GM19238 (cell line): ENCODE data around the gene MSANTD1.
"Not testable (repeated sequence)": the region's sequence is repeated elsewhere in the genome, so short reads cannot be mapped to it uniquely, and the experiment has no call there.

Source experiments
- DNase-seq: peaks from one replicate; pipeline ENCODE4 v3.0.0; 2011; ENCODE audit warnings: low spot score; ENCODE audit not compliant: insufficient read length

Gene MSANTD1

DNA sequence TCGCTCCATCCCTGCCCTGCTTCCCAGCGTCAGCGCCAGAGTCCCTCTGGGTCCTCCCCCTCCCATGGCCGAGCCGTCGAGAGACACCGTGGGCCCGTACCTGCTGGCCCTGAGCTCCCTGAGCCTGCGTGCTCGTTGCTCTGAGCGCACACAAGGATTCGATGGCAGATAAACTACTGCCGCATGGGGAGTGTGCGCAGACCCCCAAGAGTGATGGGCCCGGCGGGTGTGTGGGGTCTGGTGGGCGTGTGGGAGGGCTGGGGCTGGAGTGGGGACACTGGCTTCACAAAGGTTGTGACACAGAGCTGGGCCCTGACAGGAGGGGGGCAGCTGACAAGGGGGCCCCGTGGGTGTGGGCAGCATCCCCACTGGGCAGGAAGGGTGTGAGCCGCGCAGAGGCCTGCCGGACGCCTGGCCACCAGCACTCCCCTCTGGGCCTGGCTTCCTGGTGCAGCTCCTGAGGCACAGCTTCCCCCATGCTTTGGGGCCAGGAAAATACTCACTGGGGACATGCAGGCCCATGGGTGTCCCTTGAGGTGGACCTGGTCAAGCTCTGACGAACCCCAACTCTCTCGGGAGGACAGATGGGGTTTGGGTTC lies 39.1 kb downstream of the MSANTD1 start:
- no peak for DNase-seq

DNA sequence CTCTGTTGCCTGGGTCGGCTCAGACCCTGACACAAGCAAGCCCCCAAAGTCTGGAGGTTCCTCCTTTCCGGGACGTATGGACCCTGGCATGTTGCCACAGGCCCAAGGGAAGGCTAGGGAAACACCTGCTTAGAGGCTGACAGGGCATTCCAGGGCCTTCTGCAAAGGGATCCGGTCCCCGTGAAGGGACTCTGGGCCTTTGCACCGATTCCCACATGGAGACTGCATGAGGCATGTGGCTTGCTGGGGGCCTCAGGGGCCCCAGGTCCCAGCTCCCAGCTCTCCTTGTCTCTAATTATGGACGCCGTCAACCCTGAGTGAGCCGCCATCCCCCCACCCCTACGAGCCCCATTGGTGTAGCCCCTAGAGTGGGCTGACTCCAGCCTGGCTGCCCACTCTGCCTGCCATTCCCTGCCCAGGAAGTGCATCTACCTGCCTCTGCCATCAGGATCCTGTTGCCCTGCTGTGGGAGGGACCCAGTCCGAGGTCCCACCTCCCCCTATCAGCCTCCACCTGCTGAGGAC lies 39.7 kb downstream of the MSANTD1 start:
- DNase-seq, result no peak

DNA sequence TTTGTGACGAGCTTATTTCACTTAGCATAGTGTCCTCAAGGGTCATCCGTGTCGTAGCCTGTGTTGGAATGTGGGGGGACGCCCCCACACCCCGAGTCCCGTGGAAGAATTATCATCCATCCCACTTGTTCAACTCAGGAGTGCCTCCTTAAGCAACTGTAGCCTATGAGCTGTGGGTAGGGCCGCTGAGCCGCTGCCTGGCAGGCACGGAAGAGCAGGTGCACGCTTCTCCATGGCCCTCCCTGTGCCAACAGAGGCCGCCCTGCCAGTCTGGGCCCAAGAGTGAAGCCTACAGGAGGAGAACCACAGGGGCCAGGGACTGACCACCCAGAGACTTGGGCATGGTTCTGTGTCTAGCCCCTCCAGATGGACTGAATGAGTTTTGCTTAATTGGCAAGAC lies 41.5 kb downstream of the MSANTD1 start:
- no peak for DNase-seq

DNA sequence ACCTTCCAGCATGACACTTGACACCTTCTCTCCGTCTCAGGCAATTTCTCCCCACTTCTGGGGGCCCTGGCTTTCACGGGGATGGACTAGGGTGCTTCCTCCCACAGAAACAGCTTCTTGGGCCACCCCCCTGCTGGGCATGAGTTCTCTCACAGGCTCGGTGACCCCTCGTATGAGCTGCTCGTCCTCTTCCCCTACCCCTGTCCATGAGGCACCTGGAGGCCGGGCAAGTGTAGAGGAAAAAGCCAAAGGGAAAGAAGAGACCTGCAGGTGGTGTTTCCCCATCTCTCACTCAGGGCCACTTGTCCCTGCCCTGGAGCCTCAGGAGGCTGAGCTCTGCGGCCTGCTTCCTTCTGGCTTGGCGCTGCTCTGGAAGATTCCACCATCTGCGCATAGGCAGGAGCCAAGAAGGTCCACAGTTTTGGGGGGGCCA lies 41.9 kb downstream of the MSANTD1 start:
- DNase-seq, result no peak

DNA sequence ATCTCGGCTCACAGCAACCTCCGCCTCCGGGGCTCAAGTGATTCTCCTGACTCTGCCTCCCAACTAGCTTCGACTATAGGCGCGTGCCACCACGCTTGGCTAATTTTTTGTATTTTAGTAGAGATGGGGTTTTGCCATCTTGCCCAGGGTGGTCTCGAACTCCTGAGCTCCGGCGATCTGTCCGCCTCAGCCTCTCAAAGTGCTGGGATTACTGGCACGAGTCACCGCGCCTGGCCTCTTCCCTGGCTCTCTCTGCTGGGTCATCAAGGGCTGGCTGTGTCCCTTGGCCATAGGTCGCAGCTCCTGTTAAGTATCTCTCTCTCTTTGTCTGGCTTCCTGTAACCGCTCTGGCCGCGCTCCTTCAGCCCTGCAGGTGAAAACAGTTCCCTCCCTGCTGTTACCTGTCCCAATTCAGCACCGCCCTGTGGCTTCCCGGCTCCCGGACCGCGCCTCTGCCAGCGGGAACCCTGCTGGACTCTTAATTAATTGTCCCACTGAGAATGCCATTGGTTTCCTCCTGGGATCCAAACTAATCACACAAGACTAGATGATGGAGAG lies 42.5 kb downstream of the MSANTD1 start:
- no peak for DNase-seq

DNA sequence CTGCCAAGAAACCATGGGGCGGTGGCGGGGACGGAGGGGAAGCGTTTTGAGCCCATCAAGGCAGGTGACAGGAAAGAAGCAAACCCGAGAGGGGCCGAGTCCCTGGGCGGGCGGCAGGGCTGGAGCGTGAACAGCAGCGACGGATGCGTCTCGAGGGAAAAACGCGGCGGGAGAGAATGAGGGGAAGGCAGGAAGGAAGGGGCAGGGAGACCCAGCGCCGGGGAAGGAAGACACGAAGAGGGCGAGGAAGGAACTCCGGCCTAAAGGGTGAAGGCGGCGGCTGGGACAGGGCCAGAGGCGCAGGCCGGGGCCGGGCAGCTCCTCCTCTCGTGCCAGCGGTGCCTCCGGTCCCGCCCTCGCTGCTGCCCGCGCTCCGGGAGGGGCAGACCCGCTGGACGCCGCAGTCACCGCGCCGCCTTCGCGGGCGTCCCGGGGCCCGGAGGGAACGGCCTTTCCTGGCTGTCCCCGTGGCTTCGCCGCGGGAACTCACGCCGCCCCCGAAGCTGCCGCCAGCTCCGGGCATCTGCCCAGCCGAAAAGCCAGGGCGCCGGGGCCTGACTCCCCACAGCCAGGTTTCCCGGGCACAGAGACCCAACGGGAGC lies 43.1 kb downstream of the MSANTD1 start:
- DNase-seq, result no peak

DNA sequence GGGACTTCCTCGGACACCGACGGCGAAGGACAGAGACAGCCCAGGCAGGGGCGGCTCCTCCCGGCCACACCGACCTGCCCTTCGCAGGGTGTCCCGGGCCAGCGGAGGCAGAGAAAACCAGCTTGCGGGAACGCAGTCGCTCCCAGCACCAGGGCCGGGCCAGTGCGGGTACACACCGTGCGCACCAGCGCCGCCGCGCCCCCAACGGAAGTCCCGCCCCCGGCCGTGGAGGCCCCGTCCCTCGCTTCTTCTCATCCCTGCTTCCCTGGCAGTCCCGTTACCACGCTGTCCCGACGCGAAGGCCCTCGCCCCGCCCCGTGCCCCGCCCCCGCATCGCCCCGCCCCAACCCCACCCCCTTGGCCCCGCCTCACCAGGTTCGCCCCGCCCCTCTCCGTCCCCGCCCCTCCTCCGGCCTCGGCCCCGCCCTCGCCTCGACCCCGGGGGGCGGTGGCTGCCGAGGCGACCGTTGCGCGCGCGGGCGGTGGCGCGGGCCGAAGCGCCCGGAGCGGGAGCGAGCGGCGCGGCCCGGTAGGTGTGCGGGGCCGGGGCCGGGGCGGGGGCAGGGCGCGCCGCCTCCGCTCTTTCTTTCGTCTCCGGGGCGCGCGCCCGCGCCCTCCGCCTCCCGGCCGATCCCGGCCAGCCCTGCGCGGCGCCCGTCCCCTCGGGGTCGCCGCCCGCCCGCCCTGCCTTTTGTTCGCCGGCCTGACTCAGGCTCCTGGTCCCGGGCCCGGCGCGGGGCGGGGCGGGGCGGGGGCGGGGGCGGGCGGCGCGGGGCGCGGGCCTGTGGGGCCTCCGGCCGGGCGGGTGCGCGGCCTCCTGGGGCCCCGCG lies 43.8 kb downstream of the MSANTD1 start, which contains the start of gene RGS12:
TSS of gene RGS12 (plus strand) at position 451 of the 830 bp plus-strand sequence. CDS start 23,150 bp downstream, outside the sequence.
- peak; percentile 97 for DNase-seq

DNA sequence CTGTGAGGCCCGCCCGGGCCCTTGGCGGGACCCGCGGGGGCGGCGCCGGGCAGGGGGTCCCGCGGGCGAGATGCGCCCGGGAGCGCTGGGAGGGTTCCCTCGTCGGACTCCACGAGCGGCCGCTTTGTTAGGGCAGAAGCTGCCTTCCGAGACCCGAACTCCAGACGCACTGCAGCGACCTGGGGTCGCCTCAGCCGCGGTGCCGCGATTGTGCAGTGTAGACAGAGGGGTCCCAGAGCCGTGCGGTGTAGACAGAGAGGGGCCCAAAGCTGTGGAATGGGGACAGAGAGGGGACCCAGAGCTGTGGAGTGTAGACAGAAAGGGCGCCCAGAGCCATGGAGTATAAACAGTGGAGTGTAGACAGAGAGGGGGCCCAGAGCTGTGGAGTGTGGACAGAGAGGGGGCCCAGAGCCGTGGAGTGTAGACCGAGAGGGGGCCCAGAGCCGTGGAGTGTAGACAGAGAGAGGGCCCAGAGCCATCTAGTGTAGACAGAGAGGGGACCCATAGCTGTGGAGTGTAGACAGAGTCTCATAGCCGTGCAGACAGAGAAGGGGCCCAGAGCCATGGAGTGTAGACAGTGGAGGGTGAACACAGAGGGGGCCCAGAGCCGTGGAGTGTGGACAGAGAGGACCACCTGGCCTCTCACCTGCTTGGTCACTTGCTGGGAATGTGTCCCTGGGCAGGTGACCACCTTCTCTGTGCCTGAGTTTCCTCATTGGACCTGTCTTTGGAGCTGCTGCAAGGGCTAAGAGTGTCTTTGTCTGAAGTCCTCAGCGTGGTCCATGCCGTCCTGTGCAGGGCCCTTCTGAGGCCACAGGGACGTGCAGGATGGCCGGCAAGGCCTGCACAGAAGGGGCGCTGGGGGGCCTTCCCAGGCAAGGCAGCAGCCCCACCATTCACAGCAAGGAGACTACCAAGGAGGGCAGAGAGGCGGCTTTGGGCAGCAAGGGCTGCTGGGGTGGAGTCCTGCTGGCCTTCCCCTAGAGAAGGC lies 44.7 kb downstream of the MSANTD1 start:
- no peak for DNase-seq

DNA sequence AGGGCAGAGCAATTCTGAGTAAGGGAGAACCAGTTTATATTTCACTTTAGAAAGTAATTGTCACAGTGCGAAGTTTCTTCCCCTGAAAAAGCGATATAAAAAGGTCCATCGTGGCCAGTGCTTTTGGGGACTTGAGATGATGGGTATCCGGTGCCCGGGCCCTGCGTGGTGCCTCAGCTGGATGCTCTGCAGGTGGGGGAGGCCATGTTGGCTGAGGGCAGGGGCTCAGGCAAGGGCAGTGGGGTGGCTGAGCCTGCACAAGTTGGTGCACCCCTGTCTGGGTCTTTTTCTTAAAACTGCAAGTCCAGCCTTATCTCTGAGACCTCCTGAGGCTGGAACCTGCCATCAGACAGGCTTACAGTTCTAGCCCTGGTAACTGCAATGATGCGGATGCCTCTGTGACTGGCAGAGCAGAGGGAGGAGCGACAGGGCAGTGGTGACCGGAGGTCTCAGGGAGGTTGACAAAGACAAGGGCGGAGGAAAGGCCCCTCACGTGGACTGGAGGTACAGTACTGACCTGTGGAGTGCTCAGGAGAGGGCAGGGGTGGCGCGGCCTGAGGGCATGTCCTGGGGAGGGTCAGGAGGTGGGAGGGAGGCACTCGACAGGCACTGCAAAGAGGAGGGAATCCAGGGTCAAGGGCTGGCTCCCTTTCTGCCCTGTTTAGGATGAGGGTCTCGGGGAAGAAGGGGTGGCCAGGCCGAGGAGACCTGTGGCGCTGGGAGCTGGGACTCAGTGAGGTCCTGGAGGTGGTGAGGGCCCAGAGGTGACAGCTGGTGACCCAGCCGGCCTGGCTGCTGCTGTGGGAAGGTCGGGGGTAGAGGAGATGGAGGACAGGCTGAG lies 45.7 kb downstream of the MSANTD1 start:
- no peak for DNase-seq

DNA sequence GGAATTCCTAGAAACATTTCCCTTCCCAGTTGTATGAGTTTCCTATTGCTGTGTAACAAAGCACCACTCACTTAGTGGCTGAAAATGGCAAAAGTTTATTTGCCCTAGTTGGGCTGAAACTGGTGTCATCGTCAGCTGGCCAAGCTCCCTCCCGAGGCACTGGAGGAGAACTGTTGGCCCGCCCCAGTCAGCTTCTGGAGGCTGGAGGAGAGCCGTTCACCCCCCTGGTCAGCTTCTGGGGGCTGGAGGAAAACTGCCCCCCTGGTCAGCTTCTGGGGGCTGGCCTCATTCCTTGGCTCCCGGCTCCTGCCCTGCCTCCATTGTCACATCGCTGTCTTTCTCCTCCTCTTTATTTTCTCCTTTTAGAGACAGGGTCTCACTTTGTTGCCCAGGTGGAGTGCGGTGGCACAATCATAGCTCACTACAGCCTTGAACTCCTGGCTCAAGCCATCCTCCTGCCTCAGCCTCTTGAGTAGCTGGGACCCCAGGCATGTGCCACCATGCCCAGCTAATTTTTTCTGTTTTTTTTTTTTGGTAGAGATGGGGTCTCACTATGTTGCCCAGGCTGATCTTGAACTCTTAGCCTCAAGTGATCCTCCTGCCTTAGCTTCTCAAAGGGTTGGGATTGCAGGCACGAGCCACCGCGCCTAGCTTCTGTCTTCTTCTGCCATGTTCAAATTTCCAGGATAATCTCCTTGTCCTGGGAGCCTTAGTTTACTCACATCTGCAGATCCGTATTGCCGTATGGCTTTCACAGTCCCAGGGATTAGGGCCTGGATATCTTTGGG lies 47.1 kb downstream of the MSANTD1 start:
- DNase-seq, result no peak

DNA sequence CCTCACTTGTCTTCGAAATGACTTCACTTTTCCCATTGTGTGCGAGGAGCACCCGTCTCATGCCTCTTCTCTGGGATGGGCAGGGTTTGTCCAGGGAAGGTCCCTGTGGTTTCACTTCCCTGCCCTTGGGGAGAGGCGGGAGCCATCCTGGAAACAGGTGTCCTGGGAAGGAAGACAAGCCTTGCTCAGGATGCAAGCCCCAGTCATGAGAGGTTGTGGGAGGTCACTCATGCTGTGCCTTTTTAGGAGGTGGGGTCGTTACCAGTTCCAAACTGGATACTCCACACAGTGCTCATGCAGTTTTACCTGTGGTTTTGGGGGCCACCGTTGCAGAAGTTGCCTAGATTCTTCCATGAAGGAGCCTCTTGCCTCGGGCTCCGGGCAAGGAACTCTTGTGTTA lies 47.7 kb downstream of the MSANTD1 start:
- DNase-seq, result no peak

DNA sequence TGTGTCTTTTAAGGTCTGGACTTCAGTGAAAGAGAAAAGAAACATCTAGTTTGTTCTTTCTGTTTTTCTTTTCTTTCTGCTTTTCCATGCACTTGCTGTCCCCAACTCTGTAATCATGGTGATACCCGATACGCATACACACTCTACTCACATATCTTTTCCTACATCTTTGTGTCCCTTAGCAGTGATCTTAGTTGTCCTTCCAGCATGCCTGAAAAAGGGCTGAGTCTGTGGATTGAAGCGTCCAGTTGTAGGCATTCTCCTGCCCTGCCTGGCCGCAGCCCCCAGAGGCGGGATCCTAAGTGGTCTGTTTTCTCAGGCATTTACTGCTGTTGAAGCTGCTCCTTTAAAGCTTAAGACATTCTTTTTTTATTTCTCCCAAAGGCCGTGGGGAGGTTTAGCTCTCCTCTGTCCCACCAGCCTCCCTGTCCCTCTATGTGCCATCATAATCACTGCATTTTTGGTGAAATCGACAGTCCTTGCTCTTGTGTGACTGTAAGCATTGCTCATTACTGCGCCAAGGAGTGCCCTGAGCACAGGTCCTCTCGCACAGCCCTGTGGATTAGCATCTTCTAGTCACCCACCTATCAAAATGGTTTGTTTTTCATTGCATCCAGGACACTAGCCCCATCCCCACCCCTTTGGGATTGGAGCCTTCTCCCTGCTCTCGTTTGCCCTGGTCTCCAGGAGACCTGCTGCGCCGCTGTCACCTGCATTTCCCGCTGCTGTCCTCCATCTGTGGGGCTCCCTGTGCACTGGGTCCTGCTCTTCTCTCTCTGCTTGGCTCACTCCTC lies 48.3 kb downstream of the MSANTD1 start:
- DNase-seq, result no peak

DNA sequence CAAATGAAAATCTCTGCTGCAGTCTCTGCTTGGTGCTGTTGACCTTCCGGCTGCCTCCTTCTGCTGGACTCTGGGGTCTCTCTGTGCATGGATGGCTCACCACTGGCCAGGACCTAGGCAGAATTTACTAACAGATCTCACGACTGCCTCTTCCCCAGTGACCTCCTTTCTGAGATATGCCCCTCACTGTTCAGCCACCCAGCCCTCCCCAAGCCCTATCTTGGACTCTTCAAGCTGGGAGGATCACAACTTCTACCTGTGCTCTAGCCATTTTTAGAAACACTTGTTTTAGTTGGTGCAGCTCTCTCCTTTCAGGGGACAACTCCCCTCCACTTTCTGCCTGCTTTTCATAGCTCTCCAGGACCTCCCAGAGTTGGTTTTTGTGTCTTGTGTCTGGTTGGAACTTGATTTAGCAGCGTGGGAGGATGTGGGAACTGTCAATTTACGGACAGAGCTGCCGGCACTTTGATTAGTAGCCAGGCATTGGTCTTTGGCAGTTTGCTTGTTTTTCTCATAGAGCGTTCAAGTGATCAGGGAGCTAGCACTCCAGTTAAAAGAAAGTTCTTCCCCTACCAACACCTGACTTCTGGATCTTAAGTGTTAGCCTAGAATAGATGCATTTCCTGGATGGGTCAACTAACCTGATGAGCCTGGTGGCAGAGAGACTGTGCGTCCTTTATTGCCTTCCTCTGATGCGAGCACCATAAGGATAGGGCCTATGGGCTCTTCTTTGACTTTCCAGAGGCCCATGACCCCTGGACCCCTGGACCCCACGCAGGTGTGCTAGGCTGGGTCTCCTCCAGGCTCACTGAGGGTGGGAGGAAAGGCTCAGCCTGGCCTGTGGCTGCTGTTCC lies 50.4 kb downstream of the MSANTD1 start:
- DNase-seq, result no peak

DNA sequence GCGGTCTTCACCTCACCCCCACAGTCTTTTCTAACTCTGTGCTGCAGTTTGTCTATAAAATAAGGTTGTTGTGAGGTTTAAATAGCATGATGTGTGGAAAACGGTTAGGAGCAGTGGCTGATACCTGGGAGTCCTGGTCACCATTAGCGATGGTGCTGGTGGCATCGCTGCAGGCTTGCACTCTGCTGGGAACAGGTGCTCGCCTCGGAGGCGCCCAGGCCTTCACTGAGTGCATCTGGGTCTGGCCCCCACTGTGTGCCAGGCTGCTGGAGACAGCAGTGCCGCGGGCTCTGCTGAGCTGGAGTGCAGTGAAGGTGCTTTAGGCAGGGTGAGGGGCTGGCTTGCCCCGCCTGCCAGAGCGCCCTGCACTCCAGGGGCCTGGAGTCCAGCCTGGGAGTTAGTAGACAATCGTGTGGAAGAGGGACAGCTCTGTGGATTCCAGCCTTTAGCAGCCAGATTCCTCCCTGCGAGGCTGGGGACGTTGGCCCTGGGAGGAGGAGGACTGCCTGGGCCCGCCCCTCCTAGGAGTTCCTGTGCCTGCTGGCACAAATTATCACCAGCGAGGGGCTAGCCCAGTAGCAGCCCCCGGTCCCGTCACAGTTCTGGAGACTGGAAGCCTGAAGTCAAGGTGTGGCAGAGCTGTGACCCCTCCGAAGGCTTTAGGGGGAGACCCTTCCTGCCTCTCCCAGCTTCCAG lies 51.2 kb downstream of the MSANTD1 start:
- no peak for DNase-seq

DNA sequence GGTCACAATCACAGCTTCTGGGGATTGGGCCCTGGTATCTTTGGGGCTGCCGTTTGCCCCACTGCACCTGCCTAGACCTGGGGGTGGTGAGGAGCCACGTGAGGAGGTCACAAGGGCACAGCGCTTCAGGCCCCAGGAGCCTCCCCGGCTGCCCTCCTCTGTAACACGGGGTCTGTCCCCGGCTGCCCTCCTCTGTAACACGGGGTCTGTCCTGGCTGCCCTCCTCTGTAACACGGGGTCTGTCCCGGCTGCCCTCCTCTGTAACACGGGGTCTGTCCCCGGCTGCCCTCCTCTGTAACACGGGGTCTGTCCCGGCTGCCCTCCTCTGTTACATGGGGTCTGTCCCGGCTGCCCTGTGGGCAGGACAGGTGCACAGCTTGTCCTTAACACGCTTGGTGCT lies 51.9 kb downstream of the MSANTD1 start:
- DNase-seq, result not testable (repeated sequence)

DNA sequence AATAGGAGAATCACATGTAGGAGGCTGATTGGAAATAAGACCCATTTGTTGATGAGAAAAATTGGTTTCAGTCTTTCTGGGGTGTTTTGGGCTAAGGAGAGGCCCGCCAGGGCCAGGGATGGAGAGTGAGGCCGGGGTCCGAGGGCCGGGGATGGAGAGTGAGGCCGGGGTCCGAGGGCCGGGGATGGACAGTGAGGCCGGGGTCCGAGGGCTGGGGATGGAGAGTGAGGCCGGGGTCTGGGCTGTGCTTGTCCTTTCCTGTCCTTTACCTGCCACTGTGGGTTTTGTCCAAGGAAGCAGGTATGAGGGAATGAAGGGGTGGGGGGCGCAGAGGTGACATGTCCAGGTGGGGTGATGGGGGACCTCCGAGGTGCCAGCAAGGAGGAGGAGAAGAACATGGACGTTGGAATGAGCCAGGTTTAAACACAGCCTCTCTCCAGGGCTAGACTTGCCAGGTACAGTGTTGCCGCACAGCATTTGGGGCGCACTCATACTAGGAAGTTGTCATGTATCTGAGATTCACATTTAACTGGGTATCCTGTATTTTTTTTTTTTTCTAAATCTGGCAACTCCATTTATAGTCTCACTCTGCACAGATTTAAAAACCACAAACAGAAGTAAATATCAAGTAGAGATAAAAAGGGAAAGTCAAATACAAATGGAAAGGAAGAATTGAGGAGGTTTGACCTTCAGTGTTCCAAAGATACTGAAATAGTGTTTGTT lies 52.7 kb downstream of the MSANTD1 start:
- no peak for DNase-seq
